GM18870 (cell line): ENCODE measurements around the gene RBM26.
"Not testable (repeated sequence)": the region's sequence is repeated elsewhere in the genome, so short reads cannot be mapped to it uniquely, and the experiment has no call there.

Source experiments
- ATAC-seq: cut with Tn5 transposase; IDR thresholded peaks from one replicate; pipeline ENCODE4 v1.9.1; 2021; ENCODE audit warnings: moderate library complexity; ENCODE audit not compliant: unreplicated experiment

The RBM26 gene

GRCh38 chr13:79389026-79389425 lies 17.0 kb downstream of the RBM26 start:
- no peak for ATAC-seq

- no peak for ATAC-seq
These were observed 18.2 kb downstream of the RBM26 start for GRCh38 chr13:79387853-79388252.

- peak; percentile 10 for ATAC-seq
These were observed 19.8 kb downstream of the RBM26 start for GRCh38 chr13:79386125-79386826.

GRCh38 chr13:79385694-79386093 lies 20.4 kb downstream of the RBM26 start:
- peak; percentile 95 for ATAC-seq

- ATAC-seq, result no peak
These were observed 21.9 kb downstream of the RBM26 start for GRCh38 chr13:79384022-79384610.

GRCh38 chr13:79382545-79383275 lies 23.3 kb downstream of the RBM26 start:
- ATAC-seq, result peak; percentile 41

- no peak for ATAC-seq
These were observed 25.1 kb downstream of the RBM26 start for GRCh38 chr13:79380997-79381396.

- ATAC-seq, result no peak
These were observed 26.8 kb downstream of the RBM26 start for GRCh38 chr13:79379274-79379673.

- ATAC-seq, result no peak
These were observed 29.2 kb downstream of the RBM26 start for GRCh38 chr13:79376843-79377242.

GRCh38 chr13:79374578-79374977 lies 31.5 kb downstream of the RBM26 start:
- no peak for ATAC-seq

- no peak for ATAC-seq
These were observed 32.1 kb downstream of the RBM26 start for GRCh38 chr13:79373916-79374315.

GRCh38 chr13:79369226-79369625 lies 36.8 kb downstream of the RBM26 start:
- ATAC-seq, result no peak

- ATAC-seq, result no peak
These were observed 40.1 kb downstream of the RBM26 start for GRCh38 chr13:79365981-79366380.

GRCh38 chr13:79361299-79361698 lies 44.8 kb downstream of the RBM26 start:
- no peak for ATAC-seq

GRCh38 chr13:79360095-79360494 lies 46.0 kb downstream of the RBM26 start:
- ATAC-seq, result peak; percentile 55

GRCh38 chr13:79359064-79359463 lies 47.0 kb downstream of the RBM26 start:
- ATAC-seq, result no peak

- ATAC-seq, result no peak
These were observed 51.8 kb downstream of the RBM26 start for GRCh38 chr13:79354285-79354684.

- ATAC-seq, result no peak
These were observed 52.4 kb downstream of the RBM26 start for GRCh38 chr13:79353693-79354092.

- ATAC-seq, result no peak
These were observed 53.9 kb downstream of the RBM26 start for GRCh38 chr13:79352107-79352506.

- not testable (repeated sequence) for ATAC-seq
These were observed 56.4 kb downstream of the RBM26 start for GRCh38 chr13:79349608-79350007.

GRCh38 chr13:79349011-79349410 lies 57.0 kb downstream of the RBM26 start:
- no peak for ATAC-seq

GRCh38 chr13:79346300-79346914 lies 59.6 kb downstream of the RBM26 start:
- no peak for ATAC-seq
